MM.1S (cell line): Measurements from ENCODE around the gene SGMS1.

Experiments
- DNase-seq: peaks from one replicate; pipeline ENCODE4 v3.0.0-alpha.2; 2015
- H2AFZ ChIP-seq: fragments of 300-600 bp; sonication (generic); 2 replicates; pipeline ENCODE4 v1.6.0; 2016; ENCODE audit warnings: antibody characterized with exemption, low read length
- H3F3A ChIP-seq: fragments of 300-600 bp; sonication (generic); 2 replicates; pipeline ENCODE4 v1.6.1; 2016; ENCODE audit warnings: mild to moderate bottlenecking, antibody characterized with exemption, low read length, moderate library complexity, mixed read lengths; ENCODE audit not compliant: insufficient read depth
- H3K27ac ChIP-seq: fragments of 300-600 bp; sonication (generic); 2 replicates; pipeline ENCODE4 v1.5.1; 2016; ENCODE audit warnings: mild to moderate bottlenecking, low read length
- H3K27me3 ChIP-seq: fragments of 300-600 bp; sonication (generic); replicated peaks from 2 replicates; pipeline ENCODE4 v1.6.0; 2016; ENCODE audit warnings: low read length; ENCODE audit not compliant: insufficient read depth
- H3K36me3 ChIP-seq: fragments of 300-600 bp; sonication (generic); replicated peaks from 2 replicates; pipeline ENCODE4 v1.6.1; 2016; ENCODE audit warnings: mild to moderate bottlenecking, low read length, mixed read lengths; ENCODE audit not compliant: insufficient read depth
- H3K4me1 ChIP-seq: fragments of 300-600 bp; sonication (generic); 2 replicates; pipeline ENCODE4 v1.6.1; 2016; ENCODE audit warnings: low read length, mixed read lengths
- H3K4me2 ChIP-seq: fragments of 300-600 bp; sonication (generic); 2 replicates; pipeline ENCODE4 v1.6.0; 2016; ENCODE audit warnings: low read depth, low read length
- H3K4me3 ChIP-seq: fragments of 300-600 bp; sonication (generic); 2 replicates; pipeline ENCODE4 v1.5.1; 2016; ENCODE audit warnings: low read length, mixed read lengths
- H3K79me2 ChIP-seq: fragments of 300-600 bp; sonication (generic); 2 replicates; pipeline ENCODE4 v1.6.1; 2016; ENCODE audit warnings: mixed run types, low read length, mixed read lengths
- H3K9ac ChIP-seq: fragments of 300-600 bp; sonication (generic); 2 replicates; pipeline ENCODE4 v1.6.1; 2016; ENCODE audit warnings: low read length, mixed read lengths
- H3K9me2 ChIP-seq: fragments of 300-600 bp; sonication (generic); replicated peaks from 2 replicates; pipeline ENCODE4 v1.6.1; 2016; ENCODE audit warnings: mild to moderate bottlenecking, low read length, mixed read lengths; ENCODE audit not compliant: insufficient read depth
- H3K9me3 ChIP-seq: fragments of 300-600 bp; sonication (generic); replicated peaks from 2 replicates; pipeline ENCODE4 v1.6.1; 2016; ENCODE audit warnings: mild to moderate bottlenecking, low read length, mixed read lengths; ENCODE audit not compliant: insufficient read depth
- H4K20me1 ChIP-seq: fragments of 300-600 bp; sonication (generic); 2 replicates; pipeline ENCODE4 v1.6.1; 2016; ENCODE audit warnings: mild to moderate bottlenecking, low read length, moderate library complexity, mixed read lengths; ENCODE audit not compliant: insufficient read depth
- EZH2 ChIP-seq: fragments of 300-600 bp; sonication (generic); optimal IDR thresholded peaks from 2 replicates; pipeline ENCODE3; 2017; ENCODE audit warnings: low read depth, mild to moderate bottlenecking, antibody characterized with exemption, low read length, mixed read lengths
- EZH2phosphoT487 ChIP-seq: fragments of 300-600 bp; sonication (generic); IDR thresholded peaks from 2 replicates; pipeline ENCODE4 v1.6.1; 2018; ENCODE audit warnings: antibody characterized with exemption, low read length
- TF ChIP-seq, protein P1 (sequence below): fragments of 300-600 bp; sonication (generic); IDR thresholded peaks from 2 replicates; pipeline ENCODE4 v1.5.1; 2016; ENCODE audit warnings: antibody characterized with exemption, low read length, mixed read lengths

Gene SGMS1

GRCh38 chr10:50351483-50352146 lies 272.1 kb downstream of the SGMS1 start:
- TF ChIP-seq EZH2phosphoT487 (no peak), EZH2 (no peak)
- TF ChIP-seq, protein P1, sequence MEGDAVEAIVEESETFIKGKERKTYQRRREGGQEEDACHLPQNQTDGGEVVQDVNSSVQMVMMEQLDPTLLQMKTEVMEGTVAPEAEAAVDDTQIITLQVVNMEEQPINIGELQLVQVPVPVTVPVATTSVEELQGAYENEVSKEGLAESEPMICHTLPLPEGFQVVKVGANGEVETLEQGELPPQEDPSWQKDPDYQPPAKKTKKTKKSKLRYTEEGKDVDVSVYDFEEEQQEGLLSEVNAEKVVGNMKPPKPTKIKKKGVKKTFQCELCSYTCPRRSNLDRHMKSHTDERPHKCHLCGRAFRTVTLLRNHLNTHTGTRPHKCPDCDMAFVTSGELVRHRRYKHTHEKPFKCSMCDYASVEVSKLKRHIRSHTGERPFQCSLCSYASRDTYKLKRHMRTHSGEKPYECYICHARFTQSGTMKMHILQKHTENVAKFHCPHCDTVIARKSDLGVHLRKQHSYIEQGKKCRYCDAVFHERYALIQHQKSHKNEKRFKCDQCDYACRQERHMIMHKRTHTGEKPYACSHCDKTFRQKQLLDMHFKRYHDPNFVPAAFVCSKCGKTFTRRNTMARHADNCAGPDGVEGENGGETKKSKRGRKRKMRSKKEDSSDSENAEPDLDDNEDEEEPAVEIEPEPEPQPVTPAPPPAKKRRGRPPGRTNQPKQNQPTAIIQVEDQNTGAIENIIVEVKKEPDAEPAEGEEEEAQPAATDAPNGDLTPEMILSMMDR, result no peak
- Histone ChIP-seq H3K4me3 (no peak overlapping the region), H3K4me2 (no peak overlapping the region), H3K4me1 (no peaks in the 10 kb centered on the region), H2AFZ (no peak overlapping the region), H3K9ac (no peak overlapping the region), H3K27ac (no peak overlapping the region), H3K9me2 (no peaks in the 10 kb centered on the region), H3K79me2 (no peaks in the 10 kb centered on the region), H3K27me3 (no peaks in the 10 kb centered on the region), H3K9me3 (no peaks in the 10 kb centered on the region), H3F3A (no peaks in the 10 kb centered on the region), H3K36me3 (no peaks in the 10 kb centered on the region), H4K20me1 (no peaks in the 10 kb centered on the region)
- no peak for DNase-seq

DNA sequence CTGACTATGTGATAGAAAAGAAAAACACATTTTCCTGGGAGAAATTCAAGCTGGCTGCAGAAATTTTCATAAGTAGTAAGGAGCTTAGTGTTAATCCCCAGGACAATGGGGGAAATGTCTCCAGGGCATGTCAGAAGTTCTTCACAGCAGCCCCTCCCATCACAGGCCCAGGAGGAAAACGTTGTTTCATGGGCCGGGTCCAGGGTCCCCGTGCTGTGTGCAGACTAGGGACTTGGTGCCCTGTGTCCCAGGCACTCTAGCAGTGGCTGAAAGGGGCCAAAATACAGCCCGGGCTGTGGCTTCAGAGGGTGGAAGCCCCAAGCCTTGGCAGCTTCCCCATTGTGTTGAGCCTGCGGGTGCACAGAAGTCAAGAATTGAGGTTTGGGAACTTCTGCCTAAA lies 273.4 kb downstream of the SGMS1 start:
- Histone ChIP-seq H3K36me3 (no peaks in the 10 kb centered on the region), H3K79me2 (no peaks in the 10 kb centered on the region), H3K9me3 (no peaks in the 10 kb centered on the region), H3K9ac (no peak overlapping the region), H3K9me2 (no peaks in the 10 kb centered on the region), H3K4me3 (no peak overlapping the region), H3K4me1 (no peaks in the 10 kb centered on the region), H3K27ac (no peak overlapping the region), H3K4me2 (no peak overlapping the region), H2AFZ (no peak overlapping the region), H4K20me1 (no peaks in the 10 kb centered on the region), H3K27me3 (no peaks in the 10 kb centered on the region), H3F3A (no peaks in the 10 kb centered on the region)
- TF ChIP-seq, protein P1, result no peak
- TF ChIP-seq EZH2phosphoT487, result no peak
- no peak for TF ChIP-seq EZH2
- no peak for DNase-seq

DNA sequence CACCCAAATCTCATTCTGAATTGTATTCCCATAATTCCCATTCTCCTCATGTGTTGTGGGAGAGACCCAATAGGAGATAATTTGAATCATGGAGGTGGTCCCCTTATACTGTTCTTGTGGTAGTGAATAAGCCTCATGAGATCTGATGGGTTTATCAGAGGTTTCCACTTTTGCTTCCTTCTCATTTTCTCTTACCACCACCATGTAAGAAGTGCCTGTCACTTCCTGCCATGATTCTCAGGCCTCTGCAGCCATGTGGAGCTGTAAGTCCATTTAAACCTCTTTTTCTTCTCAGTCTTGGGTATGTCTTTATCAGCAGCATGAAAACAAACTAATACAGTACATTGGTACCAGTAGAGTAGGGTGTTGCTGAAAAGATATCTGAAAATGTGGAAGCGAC lies 274.2 kb downstream of the SGMS1 start:
- H3K36me3 ChIP-seq, result no peaks in the 10 kb centered on the region
- H3K4me1 ChIP-seq, result no peaks in the 10 kb centered on the region
- no peaks in the 10 kb centered on the region for H3K27me3 ChIP-seq
- H2AFZ ChIP-seq, result no peak overlapping the region
- H3K4me3 ChIP-seq, result no peak overlapping the region
- H3K9me2 ChIP-seq, result no peaks in the 10 kb centered on the region
- no peaks in the 10 kb centered on the region for H3K9me3 ChIP-seq
- H3K79me2 ChIP-seq, result no peaks in the 10 kb centered on the region
- H3K4me2 ChIP-seq, result no peak overlapping the region
- H4K20me1 ChIP-seq, result no peaks in the 10 kb centered on the region
- H3F3A ChIP-seq, result no peaks in the 10 kb centered on the region
- no peak for TF ChIP-seq EZH2
- no peak overlapping the region for H3K27ac ChIP-seq
- no peak overlapping the region for H3K9ac ChIP-seq
- no peak for DNase-seq

DNA sequence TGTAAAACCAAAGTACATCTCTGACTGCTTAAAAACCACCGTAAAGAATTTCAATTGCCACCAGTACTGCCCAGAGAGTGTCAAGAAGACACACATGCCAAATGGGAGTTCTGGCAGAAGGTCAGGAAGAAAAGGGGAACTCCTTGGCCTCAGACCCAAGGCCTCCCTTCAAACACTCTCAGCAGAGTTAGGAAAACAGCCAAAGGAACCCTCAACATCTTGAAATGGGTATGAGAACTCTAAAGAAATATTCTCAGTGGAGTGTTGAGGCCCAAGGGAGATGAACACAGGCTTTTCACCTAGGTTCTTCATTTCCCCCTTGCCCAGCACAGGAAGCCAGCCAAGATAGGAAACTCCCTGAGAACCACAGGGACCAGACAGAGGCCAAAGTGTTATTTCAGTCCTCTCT lies 276.4 kb downstream of the SGMS1 start:
- H3K36me3 ChIP-seq, result no peaks in the 10 kb centered on the region
- H3K27ac ChIP-seq, result no peak overlapping the region
- TF ChIP-seq EZH2phosphoT487 (no peak), EZH2 (no peak)
- TF ChIP-seq, protein P1, result no peak
- no peaks in the 10 kb centered on the region for H3F3A ChIP-seq
- no peaks in the 10 kb centered on the region for H3K9me2 ChIP-seq
- no peak overlapping the region for H3K4me2 ChIP-seq
- no peaks in the 10 kb centered on the region for H3K9me3 ChIP-seq
- no peaks in the 10 kb centered on the region for H4K20me1 ChIP-seq
- H3K4me1 ChIP-seq, result no peaks in the 10 kb centered on the region
- H3K27me3 ChIP-seq, result no peaks in the 10 kb centered on the region
- H3K79me2 ChIP-seq, result no peaks in the 10 kb centered on the region
- no peak overlapping the region for H3K4me3 ChIP-seq
- DNase-seq, result no peak
- H3K9ac ChIP-seq, result no peak overlapping the region
- no peak overlapping the region for H2AFZ ChIP-seq
